ENCODE measurements around the gene SF3A1.
A peak's percentile ranks its signal among the peaks of the same experiment; 100 is the strongest.

Gene SF3A1

GRCh38 chr22:30397656-30398635 lies 41.3 kb upstream of the SF3A1 start:
- DNase-seq (ENCODE audit: extremely low spot score), result no peak
- ChIA-PET CTCF (interaction anchor here (0.8 to 2.7 kb wide), 4 partner anchors 10 to 135 kb away, joined by 4 to 15 read pairs (median 6); partner anchors contain the start of gene RNF215), POLR2A (interaction anchor here (0.8 to 7.9 kb wide), 7 partner anchors 9 to 109 kb away, joined by 3 to 85 read pairs (median 6); partner anchors contain the start of genes CASTOR1, CCDC157, MTFP1 and SF3A1)
- TF ChIP-seq HDGF (IDR thresholded peaks at IDR 0.05; ENCODE audit: borderline replicate concordance) (no peak), FOXA1 (IDR thresholded peaks at IDR 0.05) (no peak), FOXM1 (IDR thresholded peaks at IDR 0.05; ENCODE audit: borderline replicate concordance) (no peak), LEF1 (IDR thresholded peaks at IDR 0.05; ENCODE audit: borderline replicate concordance) (no peak), SP1 (IDR thresholded peaks at IDR 0.05) (no peak), ELF4 (IDR thresholded peaks at IDR 0.05) (no peak), ZNF384 (IDR thresholded peaks at IDR 0.05) (no peak), FOXK2 (IDR thresholded peaks at IDR 0.05) (no peak), L3MBTL2 (conservative IDR thresholded peaks at IDR 0.05) (no peak), NFRKB (IDR thresholded peaks at IDR 0.05) (no peak), SUZ12 (IDR thresholded peaks at IDR 0.05) (no peak), CTBP1 (IDR thresholded peaks at IDR 0.05; ENCODE audit: borderline replicate concordance) (no peak), BHLHE40 (IDR thresholded peaks at IDR 0.05; ENCODE audit: borderline replicate concordance) (no peak), ARNT (IDR thresholded peaks at IDR 0.05) (no peak)
- TF ChIP-seq, protein P1, sequence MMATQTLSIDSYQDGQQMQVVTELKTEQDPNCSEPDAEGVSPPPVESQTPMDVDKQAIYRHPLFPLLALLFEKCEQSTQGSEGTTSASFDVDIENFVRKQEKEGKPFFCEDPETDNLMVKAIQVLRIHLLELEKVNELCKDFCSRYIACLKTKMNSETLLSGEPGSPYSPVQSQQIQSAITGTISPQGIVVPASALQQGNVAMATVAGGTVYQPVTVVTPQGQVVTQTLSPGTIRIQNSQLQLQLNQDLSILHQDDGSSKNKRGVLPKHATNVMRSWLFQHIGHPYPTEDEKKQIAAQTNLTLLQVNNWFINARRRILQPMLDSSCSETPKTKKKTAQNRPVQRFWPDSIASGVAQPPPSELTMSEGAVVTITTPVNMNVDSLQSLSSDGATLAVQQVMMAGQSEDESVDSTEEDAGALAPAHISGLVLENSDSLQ (IDR thresholded peaks at IDR 0.05), result no peak

- POLR2A ChIA-PET, result interaction anchor here (0.8 to 7.9 kb wide), 9 partner anchors 9 to 109 kb away, joined by 3 to 85 read pairs (median 6); partner anchors contain the start of genes CASTOR1, CCDC157, MTFP1 and SF3A1
These were observed 40.4 kb upstream of the SF3A1 start, which contains the start of gene SEC14L2 for GRCh38 chr22:30396871-30397655. Gene SEC14L2, plus strand, starts transcription at chr22:30397018. Its CDS starts 99 bp downstream, at chr22:30397117.

DNA sequence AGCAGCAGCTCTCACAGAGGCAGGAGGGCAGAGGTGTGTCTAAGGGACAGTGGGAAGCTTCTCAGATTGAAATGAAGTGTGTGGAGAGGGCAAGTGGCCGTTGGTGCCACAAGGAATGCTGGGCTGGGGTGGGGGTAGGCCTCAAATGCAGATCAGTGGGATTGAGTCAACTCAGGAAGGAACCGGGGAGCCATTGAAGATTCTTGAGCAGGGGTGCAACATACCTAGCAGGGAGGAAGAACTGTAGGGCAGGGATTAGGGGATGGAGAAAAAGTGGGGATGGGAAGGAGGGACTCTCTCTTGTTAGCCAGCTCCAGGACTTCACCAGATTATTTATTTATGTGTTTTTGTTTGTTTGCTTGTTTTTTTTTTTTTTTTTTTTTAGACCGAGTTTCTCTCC lies 37.2 kb upstream of the SF3A1 start:
- CTCF ChIA-PET, result interaction anchor here (1.1 kb wide), 1 partner anchor 106 kb away, joined by 3 read pairs; no protein-coding TSS in a partner anchor
- TF ChIP-seq NFRKB (IDR thresholded peaks at IDR 0.05) (no peak), L3MBTL2 (conservative IDR thresholded peaks at IDR 0.05) (no peak), CTBP1 (IDR thresholded peaks at IDR 0.05; ENCODE audit: borderline replicate concordance) (no peak), SUZ12 (IDR thresholded peaks at IDR 0.05) (no peak), ZNF384 (IDR thresholded peaks at IDR 0.05) (no peak), ARNT (IDR thresholded peaks at IDR 0.05) (no peak), HDGF (IDR thresholded peaks at IDR 0.05; ENCODE audit: borderline replicate concordance) (no peak), SP1 (IDR thresholded peaks at IDR 0.05) (no peak), LEF1 (IDR thresholded peaks at IDR 0.05; ENCODE audit: borderline replicate concordance) (no peak), ELF4 (IDR thresholded peaks at IDR 0.05) (no peak), BHLHE40 (IDR thresholded peaks at IDR 0.05; ENCODE audit: borderline replicate concordance) (no peak), TARDBP (IDR thresholded peaks at IDR 0.05) (no peak), FOXK2 (IDR thresholded peaks at IDR 0.05) (no peak), FOXM1 (IDR thresholded peaks at IDR 0.05; ENCODE audit: borderline replicate concordance) (no peak), FOXA1 (IDR thresholded peaks at IDR 0.05) (no peak)
- TF ChIP-seq, protein P1 (IDR thresholded peaks at IDR 0.05), result no peak
- no peak for DNase-seq (ENCODE audit: extremely low spot score)
- POLR2A ChIA-PET, result interaction anchor here (0.6 to 7.9 kb wide), 2 partner anchors 23 to 30 kb away, joined by 3 to 85 read pairs; partner anchors contain the start of gene MTFP1

More at GRCh38 chr22:30396871-30397655, 40.4 kb upstream of the SF3A1 start, which contains the start of gene SEC14L2:
- CTCF ChIA-PET, result interaction anchor here (0.8 to 2.7 kb wide), 5 partner anchors 9 to 134 kb away, joined by 4 to 15 read pairs (median 7); partner anchors contain the start of gene RNF215
- DNase-seq (ENCODE audit: extremely low spot score), result peak; percentile 74
- TF ChIP-seq L3MBTL2 (conservative IDR thresholded peaks at IDR 0.05) (0 out of 2 replicates have a peak, but pooled peaks have one; percentile 43), LEF1 (IDR thresholded peaks at IDR 0.05; ENCODE audit: borderline replicate concordance) (no peak), TARDBP (IDR thresholded peaks at IDR 0.05) (no peak)

DNA sequence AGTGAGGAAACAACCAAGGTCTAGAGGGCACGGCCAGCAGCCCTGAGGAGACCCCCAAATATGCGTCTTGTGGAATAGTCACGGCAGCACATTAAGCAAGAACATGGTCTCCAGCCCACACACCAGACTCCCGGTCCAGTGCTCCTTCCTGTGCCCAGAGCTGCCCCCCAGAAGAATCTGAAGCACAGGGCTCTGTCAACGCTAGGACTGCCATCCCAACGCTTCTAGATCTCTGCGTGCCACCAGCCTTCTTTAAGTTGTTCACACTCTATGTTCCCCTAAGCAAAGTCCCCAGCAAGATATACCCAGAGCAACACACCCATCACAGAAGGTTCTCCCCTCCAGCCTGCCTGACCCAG lies 36.6 kb upstream of the SF3A1 start:
- ChIA-PET CTCF (interaction anchor here (1.1 kb wide), 1 partner anchor 105 kb away, joined by 3 read pairs; no protein-coding TSS in a partner anchor), POLR2A (interaction anchor here (0.6 to 7.9 kb wide), 2 partner anchors 24 to 31 kb away, joined by 3 to 85 read pairs; partner anchors contain the start of gene MTFP1)
- DNase-seq (ENCODE audit: extremely low spot score), result no peak
- TF ChIP-seq ELF4 (IDR thresholded peaks at IDR 0.05) (no peak), FOXK2 (IDR thresholded peaks at IDR 0.05) (no peak), CTBP1 (IDR thresholded peaks at IDR 0.05; ENCODE audit: borderline replicate concordance) (no peak), LEF1 (IDR thresholded peaks at IDR 0.05; ENCODE audit: borderline replicate concordance) (no peak), SUZ12 (IDR thresholded peaks at IDR 0.05) (no peak), BHLHE40 (IDR thresholded peaks at IDR 0.05; ENCODE audit: borderline replicate concordance) (no peak), L3MBTL2 (conservative IDR thresholded peaks at IDR 0.05) (no peak)
- TF ChIP-seq, protein P1 (IDR thresholded peaks at IDR 0.05), result no peak
